H1 (cell line): Measurements from ENCODE around the gene ANKRD6. TPM values are rescaled to one million over a fixed set of nuclear protein-coding genes. Genes with fewer than 3 reads are reported as not detected.

Experiments
- CTCF ChIA-PET: fragments of 300-600 bp; sonication (Branson Sonifier 250); formaldehyde crosslinking; loops from one replicate; lab custom pipeline; 2021; ENCODE audit not compliant: partially characterized antibody; lab: Charles Lee
- POLR2A ChIA-PET: fragments of 300-600 bp; sonication (Branson Sonifier 250); formaldehyde crosslinking; loops from one replicate; lab custom pipeline; 2021; ENCODE audit warnings: inconsistent platforms; ENCODE audit not compliant: partially characterized antibody; lab: Charles Lee
- DNase-seq, 2 experiments: peaks; one replicate each; pipeline versions ENCODE4 v3.0.0 to v3.0.0-alpha.2; 2010 to 2022; ENCODE audit warnings: low spot score in 2 of 2, low read depth in 1 of 2, mixed read lengths in 1 of 2
- FAIRE-seq: peaks from 2 replicates; lab custom pipeline; 2011; peaks lifted over from hg19 to GRCh38; lab: Jason Lieb, UNC
- H2AFZ ChIP-seq: 2 replicates; pipeline ENCODE4 v1.8.1; 2012; ENCODE audit warnings: low read length, inconsistent platforms
- H2AK5ac ChIP-seq: 2 replicates; pipeline ENCODE4 v1.6.1; 2013; ENCODE audit warnings: low read depth, low read length
- H2BK120ac ChIP-seq: replicated peaks from 2 replicates; pipeline ENCODE3; 2013; ENCODE audit warnings: low read depth, low read length, inconsistent platforms
- H2BK12ac ChIP-seq: 2 replicates; pipeline ENCODE4 v1.6.1; 2013; ENCODE audit warnings: low read depth, low read length
- H2BK15ac ChIP-seq: 2 replicates; pipeline ENCODE4 v1.6.1; 2013; ENCODE audit warnings: low read length
- H2BK20ac ChIP-seq: 2 replicates; pipeline ENCODE4 v1.6.1; 2013; ENCODE audit warnings: low read length
- H2BK5ac ChIP-seq: 2 replicates; pipeline ENCODE4 v1.6.1; 2013; ENCODE audit warnings: low read depth, low read length
- H3K14ac ChIP-seq: 2 replicates; pipeline ENCODE4 v1.6.1; 2013; ENCODE audit warnings: inconsistent platforms; ENCODE audit not compliant: insufficient read length
- H3K18ac ChIP-seq: 2 replicates; pipeline ENCODE4 v1.6.1; 2013; ENCODE audit warnings: low read length; ENCODE audit errors: extremely low read depth
- H3K23ac ChIP-seq: 2 replicates; pipeline ENCODE4 v1.6.1; 2013; ENCODE audit warnings: inconsistent platforms; ENCODE audit not compliant: insufficient read length
- H3K23me2 ChIP-seq: 2 replicates; pipeline ENCODE4 v1.6.1; 2013; ENCODE audit warnings: low read depth, low read length
- H3K27ac ChIP-seq: 2 replicates; pipeline ENCODE4 v1.6.1; 2011; ENCODE audit warnings: low read depth, low read length, inconsistent platforms
- H3K27me3 ChIP-seq, 4 experiments: replicated peaks in 1 of 4; 1 replicate in 1 of 4; 2 replicates in 3 of 4; pipeline versions ENCODE4 v1.6.1 to v1.8.1; 2011 to 2013; ENCODE audit warnings: low read length in 3 of 4, mild to moderate bottlenecking in 3 of 4, inconsistent platforms in 2 of 4, mixed read lengths in 2 of 4, moderate library complexity in 1 of 4; ENCODE audit not compliant: control insufficient read depth in 3 of 4, insufficient read depth in 3 of 4; ENCODE audit errors: extremely low read depth in 1 of 4
- H3K36me3 ChIP-seq, 4 experiments: 2 replicates each; pipeline versions ENCODE4 v1.6.1 to v1.8.1; 2011 to 2013; ENCODE audit warnings: mild to moderate bottlenecking in 4 of 4, low read length in 3 of 4, moderate library complexity in 2 of 4, control low read depth in 1 of 4, inconsistent platforms in 1 of 4; ENCODE audit not compliant: insufficient read depth in 4 of 4, control insufficient read depth in 2 of 4
- H3K4ac ChIP-seq: replicated peaks from 2 replicates; pipeline ENCODE3; 2013; ENCODE audit warnings: low read length, low read depth, mixed read lengths, inconsistent platforms; ENCODE audit not compliant: insufficient read length
- H3K4me1 ChIP-seq, 4 experiments: replicated peaks in 1 of 4; 1 replicate in 1 of 4; 2 replicates in 3 of 4; pipeline versions ENCODE4 v1.6.1 to v1.8.1; 2011 to 2013; ENCODE audit warnings: low read length in 3 of 4, inconsistent platforms in 2 of 4, mixed read lengths in 1 of 4; ENCODE audit not compliant: insufficient read depth in 4 of 4, control insufficient read depth in 3 of 4
- H3K4me2 ChIP-seq, 2 experiments: 2 replicates each; pipeline versions ENCODE4 v1.6.1 to v1.8.1; 2011 to 2013; ENCODE audit warnings: low read depth in 2 of 2, low read length in 2 of 2, control low read depth in 1 of 2, inconsistent platforms in 1 of 2, mild to moderate bottlenecking in 1 of 2; ENCODE audit not compliant: insufficient read depth in 1 of 2
- H3K4me3 ChIP-seq, 4 experiments: fragments of 200-600, 300-600 bp in 1 of 4; sonication (generic), shearing (Covaris generic), sonication (Bioruptor Twin) in 1 of 4; 2 replicates each; pipeline versions ENCODE4 v1.5.1 to v1.8.1; 2011 to 2016; ENCODE audit warnings: low read length in 4 of 4, low read depth in 3 of 4, control low read depth in 2 of 4, inconsistent platforms in 2 of 4, mild to moderate bottlenecking in 2 of 4, mixed read lengths in 1 of 4, moderate library complexity in 1 of 4; ENCODE audit not compliant: insufficient read depth in 2 of 4; ENCODE audit errors: extremely low read depth in 1 of 4
- H3K56ac ChIP-seq: replicated peaks from 2 replicates; pipeline ENCODE3; 2013; ENCODE audit warnings: low read depth, mild to moderate bottlenecking, mixed read lengths, low read length, inconsistent platforms; ENCODE audit not compliant: insufficient read length
- H3K79me1 ChIP-seq: 2 replicates; pipeline ENCODE4 v1.6.1; 2013; ENCODE audit warnings: low read depth, low read length, control low read depth
- H3K79me2 ChIP-seq, 2 experiments: 2 replicates each; pipeline versions ENCODE4 v1.6.1 to v1.8.1; 2012 to 2013; ENCODE audit warnings: low read length in 2 of 2, mild to moderate bottlenecking in 2 of 2, inconsistent platforms in 1 of 2; ENCODE audit not compliant: insufficient read depth in 2 of 2, control insufficient read depth in 1 of 2
- H3K9ac ChIP-seq, 4 experiments: replicated peaks in 1 of 4; 1 replicate in 1 of 4; 2 replicates in 3 of 4; pipeline versions ENCODE4 v1.6.1 to v1.8.1; 2011 to 2013; ENCODE audit warnings: low read depth in 3 of 4, low read length in 3 of 4, control low read depth in 2 of 4, mild to moderate bottlenecking in 2 of 4, moderate library complexity in 2 of 4, inconsistent platforms in 1 of 4; ENCODE audit errors: extremely low read depth in 1 of 4
- H3K9me3 ChIP-seq, 2 experiments: 2 replicates each; pipeline versions ENCODE4 v1.6.1 to v1.8.1; 2012 to 2013; ENCODE audit warnings: mild to moderate bottlenecking in 2 of 2, moderate library complexity in 2 of 2, control low read depth in 1 of 2, inconsistent platforms in 1 of 2, low read depth in 1 of 2, low read length in 1 of 2, mixed read lengths in 1 of 2; ENCODE audit not compliant: insufficient read depth in 2 of 2
- H4K20me1 ChIP-seq, 2 experiments: replicated peaks in 1 of 2; 2 replicates each; pipeline versions ENCODE3 to v1.8.1; 2011 to 2013; ENCODE audit warnings: inconsistent platforms in 2 of 2, low read length in 2 of 2, mild to moderate bottlenecking in 1 of 2; ENCODE audit not compliant: insufficient read depth in 2 of 2, control insufficient read depth in 1 of 2
- H4K5ac ChIP-seq: 2 replicates; pipeline ENCODE4 v1.6.1; 2013; ENCODE audit warnings: low read length, low read depth, mixed read lengths, inconsistent platforms; ENCODE audit not compliant: insufficient read length
- H4K8ac ChIP-seq: 2 replicates; pipeline ENCODE4 v1.8.0; 2013; ENCODE audit warnings: mild to moderate bottlenecking, moderate library complexity, low read length, inconsistent platforms; ENCODE audit not compliant: insufficient read depth; ENCODE audit errors: extremely low read depth
- H4K91ac ChIP-seq: replicated peaks from 2 replicates; pipeline ENCODE3; 2013; ENCODE audit warnings: low read length, mixed read lengths, inconsistent platforms; ENCODE audit not compliant: insufficient read length
- BACH1 ChIP-seq: IDR thresholded peaks from 2 replicates; pipeline ENCODE4 v1.6.1; 2012; ENCODE audit warnings: low read length, improper control_type of control experiment
- CBX8 ChIP-seq: fragments of 300-800, 300-1000 bp; sonication (generic); IDR thresholded peaks from 2 replicates; pipeline ENCODE4 v1.7.1; 2016; ENCODE audit warnings: low read depth, low read length, borderline replicate concordance
- CEBPB ChIP-seq: IDR thresholded peaks from 2 replicates; pipeline ENCODE4 v1.6.1; 2012; ENCODE audit warnings: low read depth, low read length
- CHD1 ChIP-seq: IDR thresholded peaks from 2 replicates; pipeline ENCODE4 v1.6.1; 2012; ENCODE audit warnings: low read depth, low read length, improper control_type of control experiment
- CTBP2 ChIP-seq: IDR thresholded peaks from 2 replicates; pipeline ENCODE4 v1.7.0; 2011; ENCODE audit warnings: borderline replicate concordance, mild to moderate bottlenecking, moderate library complexity, mixed read lengths, low read length; ENCODE audit not compliant: insufficient read depth, insufficient read length
- FOSL1 ChIP-seq: IDR thresholded peaks from 2 replicates; pipeline ENCODE4 v1.6.1; 2011; ENCODE audit warnings: mild to moderate bottlenecking, low read depth, low read length, moderate library complexity; ENCODE audit not compliant: insufficient read depth
- KDM1A ChIP-seq: fragments of 200-600, 300-600 bp; sonication (generic); IDR thresholded peaks from 2 replicates; pipeline ENCODE4 v1.7.1; 2016; ENCODE audit warnings: mild to moderate bottlenecking, low read length, borderline replicate concordance
- MAFK ChIP-seq: IDR thresholded peaks from 2 replicates; pipeline ENCODE4 v1.6.1; 2012; ENCODE audit warnings: low read depth, mild to moderate bottlenecking, improper control_type of control experiment, low read length
- NANOG ChIP-seq: IDR thresholded peaks from 2 replicates; pipeline ENCODE4 v1.6.1; 2011; ENCODE audit warnings: low read length, low read depth, mild to moderate bottlenecking, inconsistent platforms; ENCODE audit not compliant: insufficient read depth, poor library complexity, severe bottlenecking
- NRF1 ChIP-seq: IDR thresholded peaks from 2 replicates; pipeline ENCODE4 v1.6.1; 2011; ENCODE audit warnings: mild to moderate bottlenecking, low read depth, low read length, improper control_type of control experiment
- POLR2A ChIP-seq, 2 experiments: IDR thresholded peaks; 1 replicate in 1 of 2; 2 replicates in 1 of 2; pipeline ENCODE4 v1.6.1; 2011; ENCODE audit warnings: low read depth in 2 of 2, low read length in 2 of 2, mild to moderate bottlenecking in 2 of 2; ENCODE audit errors: control extremely low read depth in 1 of 2
- RXRA ChIP-seq: IDR thresholded peaks from 2 replicates; pipeline ENCODE4 v1.6.1; 2011; ENCODE audit warnings: low read depth, mild to moderate bottlenecking, low read length, moderate library complexity; ENCODE audit not compliant: insufficient read depth
- SRF ChIP-seq: IDR thresholded peaks from 2 replicates; pipeline ENCODE4 v1.6.1; 2011; ENCODE audit warnings: mild to moderate bottlenecking, low read depth, low read length, moderate library complexity
- TAF7 ChIP-seq: optimal IDR thresholded peaks from 2 replicates; pipeline ENCODE3; 2011; ENCODE audit warnings: low read depth, mild to moderate bottlenecking, inconsistent platforms, low read length, moderate library complexity, borderline replicate concordance
- TBP ChIP-seq: IDR thresholded peaks from 2 replicates; pipeline ENCODE4 v1.6.1; 2011; ENCODE audit warnings: low read depth, low read length, improper control_type of control experiment
- WGBS, 2 experiments: shearing (Covaris generic) in 1 of 2; methylation state at CpG; one replicate each; pipeline versions ENCODE4 v1.1.6 to v1.1.7; 2013 to 2015; ENCODE audit warnings: low lambda C conversion rate in 2 of 2, mixed read lengths in 2 of 2, inconsistent platforms in 1 of 2, low coverage in 1 of 2, missing lambda C conversion rate in 1 of 2; ENCODE audit not compliant: insufficient replicate concordance in 2 of 2, insufficient coverage in 1 of 2, insufficient read length in 1 of 2; ENCODE audit errors: extremely low coverage in 1 of 2, missing lambda C conversion rate in 1 of 2; 5-methylcytosine and 5-hydroxymethylcytosine counted together
- polyA plus RNA-seq, 7 experiments: library from polyadenylated mRNA; depleted of rRNA in 3 of 7; stranded (reverse) in 5 of 7; unstranded in 2 of 7; fragments of >200 nt in 5 of 7; fragments of 200-250 nt in 2 of 7; gene quantifications; 1 replicate in 5 of 7; 2 replicates in 1 of 7; 4 replicates in 1 of 7; pipeline versions ENCODE4 v1.2.1 to v1.2.3, GENCODE V29; 2011 to 2013; ENCODE audit warnings: missing spikeins in 2 of 7, mixed read lengths in 2 of 7
- total RNA-seq: library from RNA; stranded (reverse); fragmentation: NEBNext Ultra II Directional; extraction: Animal tissue kit (Norgen Biotek cat#: 25700); gene quantifications from 2 replicates; pipeline ENCODE4 v1.2.1, GENCODE V29; 2021

ANKRD6 gene
- total and polyA plus RNA-seq, 2 of the 8 experiments (the other 6 are each of a cell fraction or from before 2014, with no cell fraction given) = 5.9 to 12.8 TPM

DNA sequence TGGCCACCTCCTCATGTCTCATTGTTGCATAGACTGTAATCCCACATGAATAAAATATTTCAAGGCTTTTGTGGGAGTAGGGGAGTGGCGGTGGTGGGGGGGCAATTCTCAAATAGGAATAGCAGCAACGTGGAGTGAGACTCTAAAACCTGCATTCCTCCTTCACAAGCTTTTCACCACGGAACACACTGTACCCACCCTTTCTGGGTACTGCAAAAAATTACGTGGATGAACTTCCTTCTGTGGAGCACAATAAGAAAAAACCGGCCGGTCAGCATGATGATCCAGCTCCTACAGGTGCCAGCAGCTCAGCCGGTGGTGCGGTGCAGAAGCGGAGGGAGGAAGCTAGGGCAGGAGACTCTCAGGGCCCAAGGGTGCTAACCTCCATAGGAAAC is 19.9 kb upstream of the ANKRD6 start:
- no peak for DNase-seq
- Histone ChIP-seq H3K79me1 (no peaks in the 10 kb centered on the region; the same call in 1 of the 2 replicates), H2AFZ (no peak overlapping the region), H3K4me1 (peaks cover 7 to 11% (median 10%) of the 10 kb centered on the region in 4 experiments; a peak in 6 of 7 replicates), H3K79me2 (peaks cover 0 to 12% of the 10 kb centered on the region in 2 experiments; a peak in 2 of 4 replicates), H2BK15ac (no peak overlapping the region), H3K27me3 (peaks cover 2 to 19% (median 16%) of the 10 kb centered on the region in 4 experiments), H2AK5ac (no peak overlapping the region), H4K5ac (no peak overlapping the region), H3K23ac (no peak overlapping the region), H2BK120ac (no peak overlapping the region), H4K20me1 (no peaks in the 10 kb centered on the region), H3K4me3 (peak overlapping the region; percentile 63 to 98 (median 68); a peak in 7 of 8 replicates), H3K9me3 (no peaks in the 10 kb centered on the region), H3K23me2 (peaks cover 19% of the 10 kb centered on the region), H3K4ac (no peak overlapping the region), H3K14ac (no peak overlapping the region), H3K18ac (peak overlapping the region; percentile 15; the same call in 1 of the 2 replicates), H2BK12ac (peak overlapping the region; percentile 52; the same call in 1 of the 2 replicates), H3K56ac (no peak overlapping the region), H2BK20ac (no peak overlapping the region), H4K8ac (no peak overlapping the region), H4K91ac (no peak overlapping the region), H3K27ac (no peak overlapping the region), H2BK5ac (no peak overlapping the region), H3K36me3 (no peaks in the 10 kb centered on the region), H3K4me2 (peak overlapping the region; percentile 68 to 98), H3K9ac (no peak overlapping the region)
- CTCF ChIA-PET = interaction anchor here (0.6 to 4.5 kb wide), 13 partner anchors 9 to 431 kb away, joined by 3 to 25 read pairs (median 3); no protein-coding TSS in a partner anchor
- POLR2A ChIA-PET = interaction anchor here (1.3 kb wide), 1 partner anchor 39 kb away, joined by 3 read pairs; no protein-coding TSS in a partner anchor
- TF ChIP-seq CEBPB = no peak
- no peak for TF ChIP-seq SRF
- TF ChIP-seq TAF7 = no peak
- no peak for TF ChIP-seq MAFK
- TF ChIP-seq NRF1 = no peak
- no peak for TF ChIP-seq CTBP2
- TF ChIP-seq POLR2A (IDR thresholded peaks at IDR 0.05; ENCODE audit: control extremely low read depth in 1 of 2, low read depth in 2 of 2, low read length in 2 of 2) = no peak
- TF ChIP-seq CHD1 = no peak
- no peak for TF ChIP-seq FOSL1
- no peak for TF ChIP-seq CBX8
- no peak for TF ChIP-seq KDM1A
- no peak for TF ChIP-seq NANOG
- no peak for TF ChIP-seq BACH1
- TF ChIP-seq RXRA = no peak
- no peak for TF ChIP-seq TBP
- WGBS, 2 experiments = 55% methylated on average over 9 of the region's 9 CpGs; no CpG with 5 or more reads in 1 of the 2 experiments
- FAIRE-seq = no peak
